ENCODE data around the gene SLC16A5.
A peak's percentile ranks its signal among the peaks of the same experiment; 100 is the strongest.

The SLC16A5 gene

GRCh38 chr17:75073618-75074047 lies 14.1 kb upstream of the SLC16A5 start:
- no peak for DNase-seq

GRCh38 chr17:75074532-75074931 lies 13.2 kb upstream of the SLC16A5 start:
- DNase-seq = no peak
- TF ChIP-seq GATA1 (IDR thresholded peaks at IDR 0.05; ENCODE audit: low read depth, low read length) = no peak
- TF ChIP-seq POLR2A (IDR thresholded peaks at IDR 0.05; ENCODE audit: low read length) = no peak

More at GRCh38 chr17:75073618-75074047, 14.1 kb upstream of the SLC16A5 start:
- TF ChIP-seq GATA1 (IDR thresholded peaks at IDR 0.05; ENCODE audit: low read depth, low read length) (no peak), POLR2A (IDR thresholded peaks at IDR 0.05; ENCODE audit: low read length) (no peak)

GRCh38 chr17:75075597-75076336 lies 12.0 kb upstream of the SLC16A5 start:
- no peak for TF ChIP-seq GATA1 (IDR thresholded peaks at IDR 0.05; ENCODE audit: low read depth, low read length)
- TF ChIP-seq POLR2A (IDR thresholded peaks at IDR 0.05; ENCODE audit: low read length) = no peak
- no peak for DNase-seq

- DNase-seq = no peak
- TF ChIP-seq GATA1 (IDR thresholded peaks at IDR 0.05; ENCODE audit: low read depth, low read length) (no peak), POLR2A (IDR thresholded peaks at IDR 0.05; ENCODE audit: low read length) (no peak)
Observed at GRCh38 chr17:75077072-75077495, 10.7 kb upstream of the SLC16A5 start.

GRCh38 chr17:75077496-75078283 lies 10.1 kb upstream of the SLC16A5 start:
- DNase-seq = peak; percentile 72 to 73

DNA sequence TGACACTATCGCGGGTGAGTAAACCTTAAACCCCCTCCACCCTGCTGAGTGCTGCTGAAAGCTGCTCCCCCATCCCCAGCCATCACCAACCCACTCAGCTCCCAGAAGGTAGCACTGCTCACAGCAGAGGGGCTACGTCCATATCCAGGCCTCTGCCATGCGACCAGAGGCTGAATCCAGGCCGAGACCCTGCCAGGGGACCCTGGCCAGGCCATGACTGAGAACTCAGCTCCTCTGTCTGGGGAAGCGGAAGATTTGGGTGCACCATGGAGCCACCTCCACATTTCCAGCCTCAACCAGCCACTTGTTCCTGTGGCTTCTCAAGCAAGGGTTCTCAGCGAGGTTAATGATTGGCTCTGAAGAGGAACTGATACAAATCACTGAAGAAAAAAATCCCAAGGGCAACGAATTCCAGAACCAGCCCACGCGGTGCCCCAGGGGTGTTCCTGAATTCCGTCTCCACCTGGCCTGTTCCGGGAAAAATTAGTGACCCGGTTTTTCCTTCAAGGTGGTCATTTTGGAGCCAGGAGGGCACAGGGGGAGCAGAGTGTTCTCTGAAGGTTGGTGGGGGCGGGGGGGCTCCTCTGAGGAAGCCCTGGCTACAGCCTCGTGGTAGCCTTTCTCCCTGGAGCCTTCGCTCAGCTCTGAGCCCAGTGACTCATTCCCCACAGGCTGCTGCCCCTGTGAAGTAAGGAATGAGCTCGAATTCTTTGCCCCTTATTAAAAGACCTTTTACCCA lies 9.3 kb upstream of the SLC16A5 start:
- DNase-seq = no peak
- TF ChIP-seq GATA1 (IDR thresholded peaks at IDR 0.05; ENCODE audit: low read depth, low read length) = no peak

More at GRCh38 chr17:75077496-75078283, 10.1 kb upstream of the SLC16A5 start:
- TF ChIP-seq GATA1 (IDR thresholded peaks at IDR 0.05; ENCODE audit: low read depth, low read length) (no peak), POLR2A (IDR thresholded peaks at IDR 0.05; ENCODE audit: low read length) (no peak)

DNA sequence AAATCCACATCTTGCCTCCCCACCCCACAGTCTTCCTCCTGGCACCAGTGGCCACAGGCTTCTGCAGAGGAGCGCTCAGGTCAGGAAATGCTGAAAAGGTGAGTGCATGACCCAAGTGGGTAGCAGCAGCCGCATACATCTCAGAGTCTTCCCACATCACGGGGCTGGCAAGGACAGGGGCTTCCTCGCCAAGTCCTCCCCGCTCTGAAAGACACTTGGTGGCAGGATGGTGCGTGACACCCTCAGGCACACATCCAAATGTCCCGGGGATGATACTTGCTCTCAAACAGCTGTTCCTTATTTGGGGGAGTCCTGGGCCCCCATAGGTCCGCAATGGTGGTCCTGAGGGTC lies 8.8 kb upstream of the SLC16A5 start:
- TF ChIP-seq GATA1 (IDR thresholded peaks at IDR 0.05; ENCODE audit: low read depth, low read length) = no peak
- TF ChIP-seq POLR2A (IDR thresholded peaks at IDR 0.05; ENCODE audit: low read length) = no peak
- no peak for DNase-seq

DNA sequence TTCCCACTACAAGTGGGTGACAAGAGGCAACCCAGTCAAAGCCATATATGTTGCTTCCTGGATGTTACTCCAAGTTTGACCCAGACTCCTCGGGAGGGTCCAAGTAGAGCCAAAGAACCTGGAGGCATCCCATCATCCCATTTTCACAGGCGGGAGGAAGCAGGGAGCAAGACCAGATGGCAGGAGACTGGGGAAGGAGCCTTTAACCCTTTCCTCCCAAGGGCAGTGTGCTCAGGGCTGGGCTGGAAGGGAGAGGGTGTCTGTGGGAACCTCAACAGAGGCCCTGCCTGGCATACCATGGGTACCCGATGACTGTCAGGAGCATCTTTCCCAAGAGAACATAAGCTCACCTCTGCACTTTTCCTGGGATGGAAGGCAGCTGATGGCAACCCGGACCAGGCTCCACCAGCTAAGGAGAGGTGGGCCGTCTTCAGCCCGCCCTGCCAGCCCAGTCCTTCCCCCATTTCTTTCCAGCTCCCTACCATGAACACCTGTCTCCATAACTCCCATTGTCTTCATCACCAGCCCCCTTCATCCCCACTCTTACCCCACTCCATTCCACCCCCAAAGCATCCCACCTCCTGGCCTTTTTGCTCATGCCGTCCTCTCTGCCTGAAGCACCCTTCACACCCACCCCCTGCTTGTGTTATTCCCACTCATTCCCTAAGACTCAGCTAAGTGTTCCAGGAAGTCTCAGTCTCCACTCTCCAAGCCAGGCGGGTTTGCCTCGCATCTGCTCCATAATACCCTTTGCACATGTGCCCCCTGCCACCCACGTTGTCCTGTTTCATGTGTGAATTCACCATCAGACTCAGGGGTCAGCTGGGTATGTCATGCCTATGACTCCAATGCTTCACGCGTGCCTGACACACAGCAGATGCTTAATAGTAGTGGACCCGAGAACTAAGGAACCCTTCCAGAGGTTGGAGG lies 5.9 kb upstream of the SLC16A5 start:
- TF ChIP-seq POLR2A (IDR thresholded peaks at IDR 0.05; ENCODE audit: low read length) (no peak), GATA1 (IDR thresholded peaks at IDR 0.05; ENCODE audit: low read depth, low read length) (no peak)

GRCh38 chr17:75082683-75083082 lies 5.1 kb upstream of the SLC16A5 start:
- DNase-seq = no peak
- TF ChIP-seq POLR2A (IDR thresholded peaks at IDR 0.05; ENCODE audit: low read length) (no peak), GATA1 (IDR thresholded peaks at IDR 0.05; ENCODE audit: low read depth, low read length) (no peak)

More for the DNA sequence above, 5.9 kb upstream of the SLC16A5 start:
- DNase-seq = no peak

- TF ChIP-seq GATA1 (IDR thresholded peaks at IDR 0.05; ENCODE audit: low read depth, low read length) (no peak), POLR2A (IDR thresholded peaks at IDR 0.05; ENCODE audit: low read length) (no peak)
- DNase-seq = no peak
Observed at GRCh38 chr17:75084039-75084660, 3.6 kb upstream of the SLC16A5 start.

DNA sequence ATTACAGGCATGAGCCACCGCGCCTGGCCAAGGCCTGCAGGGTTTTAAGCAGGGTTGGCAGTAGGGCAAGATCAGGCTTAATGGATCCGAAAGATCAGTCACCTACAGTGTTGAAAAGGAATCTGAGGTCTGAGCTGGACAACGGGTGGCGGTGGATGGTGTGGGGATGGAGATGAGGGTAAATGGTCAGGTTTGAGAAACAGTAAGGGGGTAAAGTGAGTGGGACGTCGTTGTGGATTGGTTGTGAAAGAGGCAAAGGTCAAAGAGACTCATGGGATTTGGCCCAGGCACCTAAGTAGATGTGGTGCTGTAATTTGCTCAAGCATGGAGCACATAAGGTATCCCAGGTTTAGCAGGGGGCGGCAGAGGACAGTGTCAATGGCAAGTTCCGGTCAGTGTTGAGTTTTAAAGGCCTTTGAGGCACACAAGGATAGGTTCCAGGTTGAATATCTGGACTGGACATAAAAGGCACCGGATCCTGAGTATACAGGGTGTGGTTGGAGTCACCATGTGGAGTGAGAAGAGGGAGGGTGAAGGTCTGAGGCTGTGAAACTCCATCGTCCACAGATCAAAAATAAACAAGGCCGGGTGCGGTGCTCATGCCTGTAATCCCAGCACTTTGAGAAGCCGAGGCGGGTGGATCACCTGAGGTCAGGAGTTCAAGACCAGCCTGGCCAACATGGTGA lies 1.1 kb upstream of the SLC16A5 start:
- no peak for DNase-seq
- TF ChIP-seq GATA1 (IDR thresholded peaks at IDR 0.05; ENCODE audit: low read depth, low read length) (no peak), POLR2A (IDR thresholded peaks at IDR 0.05; ENCODE audit: low read length) (no peak)

DNA sequence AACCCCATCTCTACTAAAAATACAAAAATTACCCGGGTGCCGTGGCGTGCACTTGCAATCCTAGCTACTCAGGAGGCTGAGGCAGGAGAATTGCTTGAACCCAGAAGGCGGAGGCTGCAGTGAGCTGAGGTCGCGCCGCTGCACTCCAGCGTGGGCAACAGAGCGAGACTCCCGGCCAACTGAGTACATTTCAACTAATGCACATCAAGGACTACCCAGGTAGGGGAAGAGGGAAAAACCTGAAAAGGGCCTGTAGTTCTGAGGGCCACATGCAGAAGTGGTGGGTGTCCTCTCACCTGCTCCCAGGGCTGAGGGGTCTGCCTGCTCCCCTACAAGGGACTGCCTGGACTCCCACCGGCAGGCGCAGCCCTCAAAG lies 584 bp upstream of the SLC16A5 start:
- TF ChIP-seq POLR2A (IDR thresholded peaks at IDR 0.05; ENCODE audit: low read length) (no peak), GATA1 (IDR thresholded peaks at IDR 0.05; ENCODE audit: low read depth, low read length) (no peak)
- no peak for DNase-seq

All from erythroblast (primary cell).